BJ (cell line): ENCODE results near the gene ELMO2. TPM values are rescaled to one million over a fixed set of nuclear protein-coding genes. Genes with fewer than 3 reads are reported as not detected.

ENCODE experiments used
- CTCF ChIA-PET: fragments of 350-600 bp; formaldehyde crosslinking; extraction: SDS; loops from one replicate; lab custom pipeline; 2021; ENCODE audit warnings: antibody characterized with exemption, inconsistent platforms; lab: Yijun Ruan, JAX
- POLR2A ChIA-PET: fragments of 300-600 bp; sonication (Branson Sonifier 250); formaldehyde crosslinking; extraction: SDS; loops from one replicate; lab custom pipeline; 2021; ENCODE audit warnings: antibody characterized with exemption; lab: Charles Lee
- DNase-seq: peaks from one replicate; pipeline ENCODE4 v3.0.0-alpha.2; 2011; ENCODE audit warnings: low read depth
- H3K27me3 ChIP-seq: 2 replicates; pipeline ENCODE4 v1.6.0; 2011; ENCODE audit warnings: low read length; ENCODE audit not compliant: control insufficient read depth, insufficient read depth
- H3K36me3 ChIP-seq: 2 replicates; pipeline ENCODE4 v1.5.1; 2011; ENCODE audit warnings: low read length; ENCODE audit not compliant: control insufficient read depth, insufficient read depth
- H3K4me3 ChIP-seq: 2 replicates; pipeline ENCODE4 v1.5.1; 2011; ENCODE audit warnings: low read depth, mild to moderate bottlenecking, control low read depth, low read length
- CTCF ChIP-seq: IDR thresholded peaks from 2 replicates; pipeline ENCODE4 v1.5.1; 2011; ENCODE audit warnings: low read depth, mild to moderate bottlenecking, control low read depth, inconsistent platforms, low read length, moderate library complexity; ENCODE audit not compliant: insufficient read depth
- polyA plus RNA-seq: library from polyadenylated mRNA; depleted of rRNA; stranded (reverse); fragments of >200 nt; gene quantifications from 2 replicates; pipeline ENCODE4 v1.2.3, GENCODE V29; 2011

Gene ELMO2
- polyA plus RNA-seq, 1 experiment, result 62.2 TPM

- POLR2A ChIA-PET, result no interaction called here
- CTCF ChIA-PET, result interaction anchor here (0.6 kb wide), 1 partner anchor 67 kb away, joined by 3 read pairs; no protein-coding TSS in a partner anchor
- TF ChIP-seq CTCF, result no peak
- Histone ChIP-seq H3K36me3 (peaks cover 3% of the 10 kb centered on the region; the same call in 1 of the 2 replicates), H3K4me3 (no peak overlapping the region), H3K27me3 (peaks cover 22% of the 10 kb centered on the region)
- DNase-seq, result no peak
These were observed 61.8 kb downstream of the ELMO2 start for GRCh38 chr20:46344488-46345162.

- POLR2A ChIA-PET, result no interaction called here
- Histone ChIP-seq H3K36me3 (peaks cover 3% of the 10 kb centered on the region; the same call in 1 of the 2 replicates), H3K27me3 (peaks cover 29% of the 10 kb centered on the region), H3K4me3 (no peak overlapping the region)
- no peak for DNase-seq
- CTCF ChIA-PET, result interaction anchor here (0.6 kb wide), 1 partner anchor 68 kb away, joined by 3 read pairs; no protein-coding TSS in a partner anchor
- TF ChIP-seq CTCF, result no peak
These were observed 62.4 kb downstream of the ELMO2 start for GRCh38 chr20:46343975-46344357.

GRCh38 chr20:46343348-46343974, 63.0 kb downstream of the ELMO2 start:
- ChIA-PET CTCF (interaction anchor here (1.4 to 1.8 kb wide), 2 partner anchors 13 to 38 kb away, joined by 3 to 6 read pairs; no protein-coding TSS in a partner anchor), POLR2A (no interaction called here)
- TF ChIP-seq CTCF, result no peak
- Histone ChIP-seq H3K4me3 (no peak overlapping the region), H3K36me3 (peaks cover 3% of the 10 kb centered on the region; the same call in 1 of the 2 replicates), H3K27me3 (peaks cover 30% of the 10 kb centered on the region)
- DNase-seq, result no peak

GRCh38 chr20:46342451-46343347, 63.7 kb downstream of the ELMO2 start:
- no peak overlapping the region for H3K4me3 ChIP-seq
- peaks cover 30% of the 10 kb centered on the region for H3K27me3 ChIP-seq
- ChIA-PET POLR2A (no interaction called here), CTCF (interaction anchor here (1.4 to 1.8 kb wide), 2 partner anchors 13 to 37 kb away, joined by 3 to 6 read pairs; no protein-coding TSS in a partner anchor)
- peaks cover 2% of the 10 kb centered on the region; the same call in 1 of the 2 replicates for H3K36me3 ChIP-seq
- no peak for TF ChIP-seq CTCF
- no peak for DNase-seq
